ENCODE results near the gene DNAJC11. TPM values are rescaled to one million over a fixed set of nuclear protein-coding genes. Genes with fewer than 3 reads are reported as not detected.

DNAJC11 gene
- polyA plus RNA-seq, 1 of the 3 experiments (the other 2 are of a cell fraction): 38.2 TPM

DNA sequence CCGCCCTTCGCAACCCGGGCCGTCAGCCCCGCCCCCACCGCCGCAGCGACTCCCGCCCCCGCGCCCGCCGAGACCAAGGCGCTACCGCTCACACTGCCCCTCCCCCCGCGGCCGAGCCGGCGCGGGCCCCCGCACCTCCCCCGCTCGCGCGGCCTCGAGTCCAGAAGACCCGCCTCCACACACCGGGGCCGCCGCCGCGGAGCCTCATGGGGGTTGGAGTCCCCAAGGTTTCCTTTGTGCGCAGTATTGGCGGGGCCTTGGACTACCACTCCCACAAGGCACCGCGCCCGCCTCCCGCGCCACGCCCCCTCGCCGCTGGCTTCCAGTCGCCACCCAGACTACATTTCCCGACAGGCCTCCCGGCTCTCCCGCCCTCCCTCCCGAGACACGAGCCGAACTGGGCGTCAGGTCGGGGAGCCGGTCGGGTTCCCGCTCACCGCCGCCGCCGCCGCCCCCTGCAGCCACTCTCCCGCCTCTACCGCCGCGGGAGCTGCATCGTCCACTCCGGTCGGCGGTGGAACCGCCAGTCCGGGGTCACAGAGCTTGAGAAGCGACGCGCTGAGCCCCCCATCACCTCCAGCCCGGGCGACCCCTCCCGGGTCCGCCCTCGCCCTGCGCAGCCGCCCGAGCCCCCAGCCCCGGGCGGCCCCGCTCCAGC lies 88.1 kb downstream of the DNAJC11 start, which contains the start of gene PHF13 (continued):
- TF ChIP-seq RAD21 (IDR thresholded peaks at IDR 0.05; ENCODE audit: low read length) (no peak), FOXM1 (IDR thresholded peaks at IDR 0.05; ENCODE audit: low read depth) (no peak), NRF1 (IDR thresholded peaks at IDR 0.05; ENCODE audit: low read depth, low read length) (peak; percentile 14; the same call in 1 of the 2 replicates), FOSL2 (IDR thresholded peaks at IDR 0.05; ENCODE audit: borderline replicate concordance, low read depth) (no peak), RCOR1 (IDR thresholded peaks at IDR 0.05; ENCODE audit: low read length) (no peak), JUND (IDR thresholded peaks at IDR 0.05) (no peak), TEAD4 (IDR thresholded peaks at IDR 0.05; ENCODE audit: borderline replicate concordance, insufficient read depth) (no peak)
- TF ChIP-seq, protein P1, sequence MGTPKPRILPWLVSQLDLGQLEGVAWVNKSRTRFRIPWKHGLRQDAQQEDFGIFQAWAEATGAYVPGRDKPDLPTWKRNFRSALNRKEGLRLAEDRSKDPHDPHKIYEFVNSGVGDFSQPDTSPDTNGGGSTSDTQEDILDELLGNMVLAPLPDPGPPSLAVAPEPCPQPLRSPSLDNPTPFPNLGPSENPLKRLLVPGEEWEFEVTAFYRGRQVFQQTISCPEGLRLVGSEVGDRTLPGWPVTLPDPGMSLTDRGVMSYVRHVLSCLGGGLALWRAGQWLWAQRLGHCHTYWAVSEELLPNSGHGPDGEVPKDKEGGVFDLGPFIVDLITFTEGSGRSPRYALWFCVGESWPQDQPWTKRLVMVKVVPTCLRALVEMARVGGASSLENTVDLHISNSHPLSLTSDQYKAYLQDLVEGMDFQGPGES (IDR thresholded peaks at IDR 0.05; ENCODE audit: low read depth, low read length): no peak
- TF ChIP-seq, protein P2, sequence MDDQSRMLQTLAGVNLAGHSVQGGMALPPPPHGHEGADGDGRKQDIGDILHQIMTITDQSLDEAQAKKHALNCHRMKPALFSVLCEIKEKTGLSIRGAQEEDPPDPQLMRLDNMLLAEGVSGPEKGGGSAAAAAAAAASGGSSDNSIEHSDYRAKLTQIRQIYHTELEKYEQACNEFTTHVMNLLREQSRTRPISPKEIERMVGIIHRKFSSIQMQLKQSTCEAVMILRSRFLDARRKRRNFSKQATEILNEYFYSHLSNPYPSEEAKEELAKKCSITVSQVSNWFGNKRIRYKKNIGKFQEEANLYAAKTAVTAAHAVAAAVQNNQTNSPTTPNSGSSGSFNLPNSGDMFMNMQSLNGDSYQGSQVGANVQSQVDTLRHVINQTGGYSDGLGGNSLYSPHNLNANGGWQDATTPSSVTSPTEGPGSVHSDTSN (IDR thresholded peaks at IDR 0.05): no peak

DNA sequence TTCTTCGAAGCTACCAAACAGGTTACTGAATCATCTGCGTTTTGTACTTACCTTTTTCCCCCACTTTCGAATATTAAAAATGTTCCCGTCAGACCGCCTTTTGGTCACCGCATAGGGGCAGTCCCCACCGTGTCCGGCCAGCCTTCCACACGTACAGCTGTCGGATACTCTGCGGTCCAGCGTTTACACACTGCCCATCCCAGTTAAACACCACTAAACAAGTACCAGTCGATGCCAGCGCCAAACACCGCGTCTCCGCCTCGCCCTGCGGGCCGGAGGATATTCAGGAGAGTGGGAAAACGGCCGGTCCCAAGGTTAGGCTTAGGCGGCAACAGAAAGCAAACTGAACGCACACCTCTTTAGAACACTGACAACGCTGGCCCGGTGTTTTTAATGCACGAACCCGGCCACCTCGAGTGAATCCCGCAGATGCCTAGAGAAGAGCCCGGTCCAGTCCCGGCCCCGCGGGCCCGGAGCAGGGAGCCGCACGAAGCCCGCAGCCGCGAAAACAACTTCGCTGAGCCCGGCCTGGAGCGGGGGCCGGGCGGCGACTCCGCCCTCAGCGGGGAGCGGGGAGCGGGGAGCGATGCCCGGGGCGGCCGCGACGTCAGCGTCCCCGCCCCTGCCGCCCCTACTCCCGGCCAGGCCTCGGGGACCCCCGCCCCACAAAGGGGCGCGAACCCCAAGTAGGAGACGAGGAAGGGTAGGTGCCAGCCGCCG lies 88.8 kb downstream of the DNAJC11 start:
- DNase-seq: peak; percentile 62
- Histone ChIP-seq H3K9ac (peak overlapping the region; percentile 70), H3K27ac (ENCODE audit: low read depth in 2 of 2, low read length in 1 of 2) (peak overlapping the region; percentile 73 to 78), H3K4me1 (ENCODE audit: control insufficient read depth in 1 of 2, insufficient read depth in 2 of 2, low read depth in 1 of 2, low read length in 1 of 2) (peaks cover 0 to 7% of the 10 kb centered on the region in 2 experiments; a peak in 1 of 4 replicates), H3K27me3 (ENCODE audit: insufficient read depth) (no peaks in the 10 kb centered on the region), H3K9me3 (no peaks in the 10 kb centered on the region), H3K36me3 (replicated peaks in 1 of 2; ENCODE audit: control insufficient read depth in 1 of 2, insufficient read depth in 2 of 2, low read length in 1 of 2) (no peaks in the 10 kb centered on the region), H3K79me2 (ENCODE audit: insufficient read depth) (peaks cover 37% of the 10 kb centered on the region), H3K4me3 (ENCODE audit: low read depth in 2 of 2, low read length in 1 of 2) (peak overlapping the region; percentile 67 to 90), H3F3A (replicated peaks; ENCODE audit: insufficient read depth) (peaks cover 14% of the 10 kb centered on the region), H2AFZ (ENCODE audit: low read depth) (peak overlapping the region; percentile 95), H3K4me2 (peak overlapping the region; percentile 93), H4K20me1 (ENCODE audit: insufficient read depth) (peaks cover 26% of the 10 kb centered on the region), H3K9me2 (no peaks in the 10 kb centered on the region)
- under 1% methylated on average over 23 of the region's 67 CpGs for WGBS (ENCODE audit: low lambda C conversion rate)
- TF ChIP-seq RAD21 (IDR thresholded peaks at IDR 0.05; ENCODE audit: low read length) (peak; percentile 30), YY1 (IDR thresholded peaks at IDR 0.05; ENCODE audit: low read depth) (no peak), RXRA (IDR thresholded peaks at IDR 0.05; ENCODE audit: borderline replicate concordance, low read depth) (no peak)
- TF ChIP-seq, protein P1 (IDR thresholded peaks at IDR 0.05; ENCODE audit: low read depth, low read length): no peak
- ChIA-PET CTCF (interaction anchor here (0.7 to 1.5 kb wide), 5 partner anchors 10 to 58 kb away, joined by 3 to 6 read pairs (median 4); partner anchors contain the start of genes KLHL21, NOL9, TAS1R1 and ZBTB48), POLR2A (interaction anchor here (1.0 kb wide), 1 partner anchor 10 kb away, joined by 3 read pairs; no protein-coding TSS in a partner anchor)

Measured in SK-N-SH (cell line).